GM23338 (cell line): ENCODE data around the gene SMIM5. TPM values are rescaled to one million over a fixed set of nuclear protein-coding genes. Genes with fewer than 3 reads are reported as not detected.

Source experiments
- ATAC-seq: fragments of 200-7000 bp; cut with Tn5 transposase; 3 replicates; pipeline ENCODE4 v1.9.1; 2020
- DNase-seq: peaks from one replicate; pipeline ENCODE4 v3.0.0-alpha.2; 2015; ENCODE audit warnings: low spot score
- H2AFZ ChIP-seq: fragments of 200-600 bp; sonication (generic); 2 replicates; pipeline ENCODE4 v1.8.0; 2016; ENCODE audit warnings: antibody characterized with exemption, mild to moderate bottlenecking, moderate library complexity
- H3F3A ChIP-seq: fragments of 200-600 bp; sonication (generic); replicated peaks from 2 replicates; pipeline ENCODE4 v1.8.0; 2017; ENCODE audit warnings: antibody characterized with exemption, mixed run types, low read depth
- H3K27ac ChIP-seq: fragments of 200-600 bp; sonication (generic); 2 replicates; pipeline ENCODE4 v1.6.1; 2016; ENCODE audit warnings: low read depth
- H3K27me3 ChIP-seq: fragments of 200-600 bp; sonication (generic); 2 replicates; pipeline ENCODE4 v1.8.0; 2016; ENCODE audit warnings: mild to moderate bottlenecking, mixed run types, moderate library complexity; ENCODE audit not compliant: insufficient read depth
- H3K36me3 ChIP-seq: fragments of 200-600 bp; sonication (generic); 2 replicates; pipeline ENCODE4 v1.8.0; 2016; ENCODE audit warnings: mild to moderate bottlenecking; ENCODE audit not compliant: insufficient read depth
- H3K4me1 ChIP-seq: fragments of 200-600 bp; sonication (generic); 2 replicates; pipeline ENCODE4 v1.8.0; 2016; ENCODE audit warnings: mild to moderate bottlenecking, moderate library complexity; ENCODE audit not compliant: insufficient read depth
- H3K4me2 ChIP-seq: fragments of 200-600 bp; sonication (generic); 2 replicates; pipeline ENCODE4 v1.7.1; 2017; ENCODE audit warnings: mixed run types
- H3K4me3 ChIP-seq: fragments of 200-600 bp; sonication (generic); 2 replicates; pipeline ENCODE4 v1.6.1; 2016; ENCODE audit warnings: mixed run types
- H3K79me2 ChIP-seq: fragments of 200-600 bp; sonication (generic); replicated peaks from 2 replicates; pipeline ENCODE4 v1.8.0; 2017; ENCODE audit warnings: mild to moderate bottlenecking; ENCODE audit not compliant: insufficient read depth
- H3K9me2 ChIP-seq: fragments of 200-600 bp; sonication (generic); 2 replicates; pipeline ENCODE4 v1.8.0; 2017; ENCODE audit not compliant: insufficient read depth
- H4K20me1 ChIP-seq: fragments of 200-600 bp; sonication (generic); replicated peaks from 2 replicates; pipeline ENCODE4 v1.8.0; 2017; ENCODE audit warnings: mild to moderate bottlenecking; ENCODE audit not compliant: insufficient read depth
- H3K27ac Mint-ChIP-seq: 2 replicates; pipeline ENCODE4 v1.8.0; 2020; ENCODE audit warnings: inconsistent platforms, mild to moderate bottlenecking, moderate library complexity, mixed read lengths
- H3K27me3 Mint-ChIP-seq: 3 replicates; pipeline ENCODE4 v1.8.0; 2022; ENCODE audit warnings: low read depth, mild to moderate bottlenecking, moderate library complexity, mixed read lengths, inconsistent platforms; ENCODE audit not compliant: insufficient read depth, poor library complexity
- H3K36me3 Mint-ChIP-seq: 3 replicates; pipeline ENCODE4 v1.8.0; 2021; ENCODE audit warnings: low read depth, mild to moderate bottlenecking, inconsistent platforms, moderate library complexity, mixed read lengths
- H3K4me1 Mint-ChIP-seq: 3 replicates; pipeline ENCODE4 v1.8.0; 2020; ENCODE audit warnings: mild to moderate bottlenecking, inconsistent platforms, mixed read lengths
- H3K4me3 Mint-ChIP-seq: 3 replicates; pipeline ENCODE4 v1.8.0; 2021; ENCODE audit warnings: moderate library complexity, mild to moderate bottlenecking, inconsistent platforms, mixed read lengths
- H3K9me3 Mint-ChIP-seq: 3 replicates; pipeline ENCODE4 v1.8.0; 2020; ENCODE audit warnings: moderate library complexity, mild to moderate bottlenecking, inconsistent platforms, mixed read lengths
- CTCF ChIP-seq, 2 experiments: fragments of 200-600 bp in 1 of 2; sonication (generic) in 1 of 2; conservative IDR thresholded peaks; 2 replicates each; pipeline versions ENCODE4 v1.5.1 to v1.6.1; 2016 to 2017; ENCODE audit warnings: antibody characterized with exemption in 2 of 2, low read depth in 2 of 2, mild to moderate bottlenecking in 2 of 2, moderate library complexity in 1 of 2
- REST ChIP-seq: IDR thresholded peaks from one replicate; pipeline ENCODE4 v1.6.1; 2018; ENCODE audit warnings: antibody characterized with exemption; ENCODE audit not compliant: unreplicated experiment
- ZNF114 ChIP-seq: fragments of 250-450 bp; sonication (Bioruptor Pico); IDR thresholded peaks from 2 replicates; pipeline ENCODE4 v1.5.0; 2020; ENCODE audit warnings: mild to moderate bottlenecking, moderate library complexity
- long read RNA-seq: library from polyadenylated mRNA; unstranded; transcript quantifications from one replicate; pipeline ENCODE4 v2.0.0, GENCODE V29; 2020; ENCODE audit not compliant: unreplicated experiment
- polyA plus RNA-seq: library from polyadenylated mRNA; unstranded; fragments of >200 nt; fragmentation: Nextera tagmentation; extraction: Ambion mirVana; gene quantifications from 2 replicates; pipeline ENCODE4 v1.2.1, GENCODE V29; 2016
- total RNA-seq: library from RNA; depleted of rRNA; stranded (reverse); fragments of >200 nt; shearing (Covaris generic); gene quantifications from 2 replicates; pipeline ENCODE4 v1.2.3, GENCODE V29; 2014; rRNA removed

SMIM5 gene, protein sequence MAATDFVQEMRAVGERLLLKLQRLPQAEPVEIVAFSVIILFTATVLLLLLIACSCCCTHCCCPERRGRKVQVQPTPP
- total RNA-seq (not detected in 2 replicates), polyA plus RNA-seq (0.16 TPM in 1 of 2 replicates, not detected in the other)
- long read RNA-seq = 0 reads

DNA sequence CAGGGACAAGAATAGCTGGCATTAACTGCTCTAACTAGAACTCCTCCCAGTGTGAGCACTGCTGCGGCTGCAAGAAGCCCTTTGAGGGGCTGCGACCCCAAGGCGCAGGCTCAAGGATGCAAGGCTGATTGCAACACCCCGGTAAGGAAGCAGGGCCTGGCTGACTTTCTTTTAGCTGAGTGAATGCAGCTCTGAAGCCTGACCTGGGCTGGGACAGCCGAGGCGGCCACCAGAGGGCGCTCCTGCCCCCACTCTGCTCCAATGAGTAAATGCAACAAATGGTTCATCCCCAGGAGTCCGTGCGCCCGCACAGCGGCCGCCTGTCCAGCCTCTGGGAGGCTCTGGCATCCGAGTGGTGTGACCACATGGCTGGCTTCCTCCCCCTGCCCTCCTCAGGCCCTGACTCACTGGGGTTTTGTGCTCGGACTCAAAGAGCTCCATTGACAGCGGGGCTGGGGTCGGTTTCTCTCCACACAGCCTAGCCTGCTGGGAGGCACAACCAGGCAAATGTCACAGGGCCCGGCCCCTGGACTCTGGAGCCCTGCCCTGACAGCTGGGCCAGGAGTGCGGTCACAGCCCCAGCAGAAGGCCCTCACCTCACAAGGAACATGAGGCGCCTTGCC lies at the start of gene SMIM5:
Gene SMIM5, plus strand, starts transcription at position 572 of the 623 bp plus-strand sequence. CDS start 6,768 bp downstream, outside the sequence.
- Histone ChIP-seq H3K36me3 (no peaks in the 10 kb centered on the region), H4K20me1 (no peaks in the 10 kb centered on the region; the same call in 1 of the 2 replicates), H3K9me2 (no peaks in the 10 kb centered on the region), H3K4me3 (peak within 1 kb of the TSS; percentile 43), H3F3A (no peaks in the 10 kb centered on the region), H3K4me1 (peaks cover 9% of the 10 kb centered on the region), H3K27me3 (no peaks in the 10 kb centered on the region), H3K79me2 (no peaks in the 10 kb centered on the region), H2AFZ (no peak within 1 kb of the TSS), H3K27ac (0 out of 2 replicates have a peak within 1 kb of the TSS, but pooled peaks have one; percentile 45), H3K4me2 (peak within 1 kb of the TSS; percentile 69)
- DNase-seq = peak; percentile 87
- no peak within 1 kb of the TSS for H3K27ac Mint-ChIP-seq
- peak; percentile 93 to 94 for TF ChIP-seq CTCF (conservative IDR thresholded peaks at IDR 0.05; ENCODE audit: low read depth in 2 of 2)
- TF ChIP-seq REST = no peak
- peaks cover 20% of the 10 kb centered on the region for H3K27me3 Mint-ChIP-seq
- H3K4me3 Mint-ChIP-seq = peak within 1 kb of the TSS; percentile 37
- ATAC-seq = peak; percentile 81
- H3K9me3 Mint-ChIP-seq = no peaks in the 10 kb centered on the region
- H3K36me3 Mint-ChIP-seq = peaks cover 5% of the 10 kb centered on the region; the same call in 1 of the 3 replicates
- peaks cover 22% of the 10 kb centered on the region for H3K4me1 Mint-ChIP-seq

- Mint-ChIP-seq H3K27me3 (peaks cover 23% of the 10 kb centered on the region), H3K27ac (no peak overlapping the region), H3K4me3 (no peak overlapping the region), H3K9me3 (peaks cover 14% of the 10 kb centered on the region), H3K4me1 (no peaks in the 10 kb centered on the region), H3K36me3 (no peaks in the 10 kb centered on the region; the same call in 2 of the 3 replicates)
- no peak overlapping the region for H3K4me2 ChIP-seq
- peaks cover 8% of the 10 kb centered on the region for H3K27me3 ChIP-seq
- no peak for TF ChIP-seq ZNF114 (CRISPR knock-in tag)
- H3K27ac ChIP-seq = no peak overlapping the region
- no peaks in the 10 kb centered on the region for H3F3A ChIP-seq
- no peak overlapping the region for H2AFZ ChIP-seq
- DNase-seq = no peak
- no peaks in the 10 kb centered on the region for H3K36me3 ChIP-seq
- no peaks in the 10 kb centered on the region for H4K20me1 ChIP-seq
- H3K79me2 ChIP-seq = no peaks in the 10 kb centered on the region
- peaks cover 6% of the 10 kb centered on the region for H3K4me1 ChIP-seq
- ATAC-seq = no peak
- no peak overlapping the region for H3K4me3 ChIP-seq
- no peaks in the 10 kb centered on the region for H3K9me2 ChIP-seq
These were observed 48.4 kb upstream of the SMIM5 start for GRCh38 chr17:75584849-75585175.
